GM19351 (cell line): ENCODE data around the gene PPM1H.

Source experiments
- ATAC-seq: cut with Tn5 transposase; IDR thresholded peaks from one replicate; pipeline ENCODE4 v1.9.1; 2021; ENCODE audit warnings: mild to moderate bottlenecking, moderate library complexity; ENCODE audit not compliant: unreplicated experiment

The PPM1H gene

DNA sequence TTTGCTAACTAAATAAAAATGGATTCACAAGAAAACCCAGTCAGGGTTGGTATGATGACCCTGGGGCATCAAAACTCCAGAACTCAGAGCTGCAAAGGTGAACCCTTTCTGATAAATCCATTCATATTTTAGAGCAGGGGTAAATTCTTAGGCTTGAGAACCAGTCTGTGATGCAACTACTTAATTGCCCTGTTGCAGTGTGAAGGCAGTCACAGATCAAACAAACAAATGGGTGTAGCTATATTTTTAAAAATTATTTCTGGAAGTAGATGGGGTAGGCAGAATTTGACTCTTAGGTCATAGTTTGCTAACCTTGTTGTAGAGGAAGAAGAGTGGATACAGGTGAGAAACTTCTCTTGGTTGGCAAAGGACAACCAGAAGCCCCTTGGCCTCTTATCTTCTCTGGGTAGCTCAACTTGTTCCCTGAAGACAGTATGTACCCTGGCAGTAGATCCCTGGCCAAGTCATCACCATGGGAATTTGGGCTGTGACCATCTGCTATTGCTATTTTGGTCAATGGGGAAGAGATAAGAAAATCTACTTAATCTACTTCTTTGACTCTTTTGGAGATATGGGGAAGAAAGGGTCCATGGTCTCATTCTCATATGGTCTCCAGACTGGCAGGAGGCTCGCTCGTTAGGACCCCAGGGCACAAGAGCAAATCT is 216.1 kb downstream of the PPM1H start:
- no peak for ATAC-seq

DNA sequence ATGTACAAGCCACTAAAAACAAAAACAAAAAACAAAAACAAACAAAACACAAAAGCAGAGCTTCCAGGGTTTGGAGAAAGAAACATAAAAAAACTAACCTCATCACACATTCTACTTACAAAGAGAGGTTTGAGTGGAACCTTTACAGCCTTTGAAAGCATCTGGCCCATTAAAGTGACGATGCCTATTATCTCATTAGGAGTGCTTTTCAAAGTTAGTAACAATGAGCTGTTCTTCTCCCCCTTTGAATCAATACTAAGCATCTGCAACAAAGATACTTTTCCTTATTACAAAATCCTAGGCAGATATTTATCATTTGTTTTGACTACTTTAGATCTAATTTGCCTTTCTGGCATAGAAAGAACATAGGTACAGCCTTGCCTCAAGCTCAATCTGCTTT is 217.3 kb downstream of the PPM1H start:
- ATAC-seq = no peak

- no peak for ATAC-seq
Measured at GRCh38 chr12:62716866-62717525, 218.0 kb downstream of the PPM1H start.

DNA sequence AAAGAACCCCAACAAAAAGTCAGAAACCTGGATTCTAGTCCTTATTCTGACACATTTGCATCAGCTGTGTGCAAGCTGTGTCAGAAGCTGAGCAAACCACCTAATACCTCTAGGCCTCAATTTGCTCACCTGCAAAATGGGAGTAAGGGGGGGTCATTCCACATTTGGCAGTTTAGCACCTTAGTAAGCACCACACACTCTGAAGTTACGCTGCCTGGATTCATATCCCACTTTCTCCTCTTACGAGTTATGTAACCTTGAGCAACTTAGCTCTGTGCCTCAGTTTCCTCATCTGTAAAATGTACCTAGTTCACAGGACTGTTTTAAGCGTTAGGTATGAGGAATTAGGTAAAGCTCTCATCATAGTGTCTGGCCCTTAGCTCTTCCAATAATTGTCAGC is 218.9 kb downstream of the PPM1H start:
- no peak for ATAC-seq

GRCh38 chr12:62714774-62715721 is 219.9 kb downstream of the PPM1H start:
- no peak for ATAC-seq

- ATAC-seq = no peak
Measured at GRCh38 chr12:62714181-62714773, 220.7 kb downstream of the PPM1H start.

GRCh38 chr12:62713723-62714122 is 221.2 kb downstream of the PPM1H start:
- no peak for ATAC-seq

GRCh38 chr12:62712681-62713573 is 222.0 kb downstream of the PPM1H start:
- ATAC-seq = no peak

DNA sequence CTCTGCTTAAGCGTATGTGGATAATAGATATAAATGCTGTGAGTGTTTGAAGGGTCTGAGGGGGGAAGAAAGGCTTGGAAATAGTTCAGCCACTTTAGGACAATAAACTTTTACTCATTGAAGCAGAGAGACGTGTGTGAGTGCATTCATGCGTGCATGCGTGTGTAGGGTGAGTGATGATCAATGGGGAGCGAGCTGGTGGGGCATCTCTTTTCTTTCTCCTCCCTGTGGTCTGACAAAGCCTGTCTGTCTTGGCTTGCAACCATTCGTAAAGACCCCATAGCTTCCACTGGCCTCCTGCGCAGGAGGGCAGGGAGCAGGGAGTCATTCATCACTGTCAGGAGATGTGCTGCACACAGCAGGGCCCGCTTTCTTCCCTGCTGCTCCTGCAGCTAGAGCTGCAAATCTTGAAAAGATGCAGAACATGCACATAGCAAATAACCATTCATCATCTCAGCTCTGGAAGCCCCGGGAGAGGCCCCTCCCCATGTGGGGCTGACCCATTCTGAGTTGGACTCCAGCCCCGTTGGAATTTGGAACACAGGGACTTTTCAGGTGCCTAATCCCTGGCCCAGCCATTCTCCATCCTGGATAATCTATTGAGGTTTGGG is 223.2 kb downstream of the PPM1H start:
- no peak for ATAC-seq

DNA sequence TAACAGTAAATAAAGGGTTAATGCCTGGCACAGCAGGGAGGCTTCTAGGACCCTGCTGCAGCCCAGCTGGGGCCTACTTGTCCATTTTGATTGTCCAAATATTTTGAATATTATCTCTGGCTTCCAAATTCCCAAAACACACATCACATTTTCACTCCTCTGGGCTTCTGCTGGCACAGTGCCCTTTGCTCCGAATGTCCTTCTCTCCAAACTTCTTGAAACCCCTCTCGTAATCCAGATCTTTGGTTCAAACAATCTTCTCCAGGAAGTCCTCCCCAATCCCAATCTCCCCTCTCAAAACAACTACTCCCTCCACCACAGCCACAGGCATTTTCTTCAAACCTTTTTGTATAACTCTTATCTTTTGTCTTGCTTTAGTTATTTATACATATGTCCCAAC is 225.6 kb downstream of the PPM1H start:
- ATAC-seq = no peak

DNA sequence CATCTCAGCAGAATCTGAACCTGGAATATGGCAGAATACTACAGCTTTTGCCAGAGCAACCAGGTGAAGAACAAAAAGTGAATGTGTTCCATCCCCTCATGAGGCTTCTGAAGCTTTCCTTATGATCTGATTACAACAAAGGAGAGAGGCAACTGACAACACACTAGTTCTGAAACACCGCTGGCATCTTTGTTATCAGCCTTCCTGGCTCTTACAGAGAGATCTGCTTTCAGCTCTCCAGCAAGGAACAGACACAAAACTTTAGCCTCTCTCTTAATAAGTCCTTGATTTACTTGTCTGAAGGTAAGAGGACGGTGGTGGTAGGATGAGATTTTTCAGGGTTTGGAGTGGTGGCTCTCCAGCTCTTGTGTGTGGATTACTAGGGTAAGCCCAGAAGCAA is 227.0 kb downstream of the PPM1H start:
- ATAC-seq = no peak

GRCh38 chr12:62705846-62706245 is 229.1 kb downstream of the PPM1H start:
- ATAC-seq = no peak

- ATAC-seq = no peak
Measured at GRCh38 chr12:62703011-62703380, 232.0 kb downstream of the PPM1H start.

DNA sequence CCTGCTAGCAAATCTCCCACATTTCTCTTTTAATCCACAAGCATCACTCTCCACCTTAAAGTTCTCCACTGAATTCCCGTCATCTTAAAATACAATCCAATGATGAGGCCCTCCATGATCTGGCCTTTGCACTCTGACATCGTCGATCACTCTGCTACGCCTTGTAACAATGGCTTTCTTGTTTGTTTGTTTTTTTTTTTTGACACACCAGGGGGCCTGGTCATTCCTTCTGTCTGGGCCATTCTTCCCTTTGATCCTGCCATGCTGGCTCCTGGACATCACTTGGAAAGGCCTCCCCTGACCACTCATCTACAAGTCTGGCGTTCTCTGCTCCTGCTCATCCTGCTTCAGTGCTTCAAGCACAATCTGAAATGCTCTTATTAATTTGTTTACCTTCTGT is 233.5 kb downstream of the PPM1H start:
- ATAC-seq = no peak

DNA sequence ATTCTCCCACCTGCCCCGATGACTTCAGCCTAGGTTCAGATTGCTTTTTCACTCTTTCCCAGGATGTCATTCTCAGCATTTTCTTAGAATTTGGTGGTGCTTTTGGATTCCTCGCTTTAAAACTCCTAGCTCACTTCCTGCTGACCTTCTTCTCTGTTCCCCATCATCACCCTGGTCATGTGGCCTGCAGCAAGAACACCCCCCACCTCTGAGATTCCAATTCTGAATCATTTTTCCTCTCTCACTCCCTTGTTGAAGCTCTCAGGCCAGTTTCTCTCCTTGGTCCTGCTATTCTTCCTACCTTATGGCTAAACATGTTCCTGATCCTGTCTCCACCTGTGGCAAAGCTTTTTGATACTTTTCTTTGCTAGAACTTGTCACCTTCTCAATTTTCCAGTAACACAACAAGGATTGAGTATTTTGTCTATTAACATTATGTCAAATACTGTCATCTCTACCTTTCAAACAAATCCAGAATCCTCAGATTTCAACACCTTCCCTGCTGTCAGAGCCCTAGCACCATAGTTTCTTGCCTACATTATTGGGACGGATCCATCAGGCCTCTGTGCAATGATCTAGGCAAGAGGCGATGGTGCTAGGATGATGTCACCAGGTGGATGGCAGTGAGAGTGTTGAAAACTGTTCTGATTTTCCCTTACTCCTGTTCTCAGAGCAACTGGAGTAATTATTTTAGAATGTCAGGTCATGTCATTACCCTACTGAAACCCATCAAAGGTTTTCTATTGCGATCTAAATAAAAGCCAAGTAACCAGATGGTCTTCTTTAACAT is 234.7 kb downstream of the PPM1H start:
- no peak for ATAC-seq

DNA sequence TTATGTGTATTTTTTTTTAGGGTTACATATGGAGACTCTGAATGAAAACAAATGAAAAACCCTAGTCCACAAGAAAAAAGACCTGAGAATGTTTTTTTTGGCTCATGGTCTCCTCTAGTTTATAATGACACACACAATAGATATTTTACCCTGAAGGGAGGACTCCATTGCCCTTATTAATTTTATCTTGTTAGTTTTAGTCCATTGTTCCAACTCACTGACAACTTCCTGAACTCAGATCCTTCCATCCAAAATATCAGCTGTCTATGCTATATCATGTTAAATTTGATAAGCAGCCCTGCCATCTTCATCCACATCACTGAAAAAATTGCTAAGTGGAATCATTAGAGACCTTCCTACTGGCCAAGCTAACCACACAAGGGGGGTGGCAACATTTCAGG is 236.2 kb downstream of the PPM1H start:
- no peak for ATAC-seq

DNA sequence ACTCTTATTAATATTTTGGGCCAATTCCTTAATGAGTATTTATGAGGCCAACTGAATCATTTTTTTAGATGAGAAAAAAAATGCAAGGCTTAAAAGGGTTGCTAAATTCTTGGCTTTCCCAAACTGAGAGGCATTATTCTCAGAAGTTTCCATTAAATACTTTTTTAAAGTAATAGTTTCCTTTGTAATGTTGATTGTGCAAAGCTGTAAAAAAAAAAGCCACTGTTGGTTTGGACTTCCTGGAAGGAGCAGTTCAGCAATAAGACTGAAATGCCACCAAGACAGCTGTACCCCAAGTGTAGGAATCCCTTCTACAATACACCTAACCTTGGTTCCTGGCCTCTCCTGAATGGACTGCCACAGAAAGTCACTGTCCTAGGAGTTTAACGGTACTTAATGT is 237.1 kb downstream of the PPM1H start:
- no peak for ATAC-seq

GRCh38 chr12:62695696-62696095 is 239.3 kb downstream of the PPM1H start:
- no peak for ATAC-seq

- peak; percentile 85 for ATAC-seq
Measured at GRCh38 chr12:62694632-62695031, 240.3 kb downstream of the PPM1H start.
